Measurements from ENCODE around the gene RBM43. TPM values are rescaled to one million over a fixed set of nuclear protein-coding genes. Genes with fewer than 3 reads are reported as not detected.

Gene RBM43
- total and polyA plus RNA-seq, 9 of the 15 experiments (the other 6 are each of a cell fraction or from before 2014, with no cell fraction given), result 1.3 to 6.9 (median 3.8) TPM

GRCh38 chr2:151289972-151290866, 28.6 kb upstream of the RBM43 start (continued):
- TF ChIP-seq, protein P1, sequence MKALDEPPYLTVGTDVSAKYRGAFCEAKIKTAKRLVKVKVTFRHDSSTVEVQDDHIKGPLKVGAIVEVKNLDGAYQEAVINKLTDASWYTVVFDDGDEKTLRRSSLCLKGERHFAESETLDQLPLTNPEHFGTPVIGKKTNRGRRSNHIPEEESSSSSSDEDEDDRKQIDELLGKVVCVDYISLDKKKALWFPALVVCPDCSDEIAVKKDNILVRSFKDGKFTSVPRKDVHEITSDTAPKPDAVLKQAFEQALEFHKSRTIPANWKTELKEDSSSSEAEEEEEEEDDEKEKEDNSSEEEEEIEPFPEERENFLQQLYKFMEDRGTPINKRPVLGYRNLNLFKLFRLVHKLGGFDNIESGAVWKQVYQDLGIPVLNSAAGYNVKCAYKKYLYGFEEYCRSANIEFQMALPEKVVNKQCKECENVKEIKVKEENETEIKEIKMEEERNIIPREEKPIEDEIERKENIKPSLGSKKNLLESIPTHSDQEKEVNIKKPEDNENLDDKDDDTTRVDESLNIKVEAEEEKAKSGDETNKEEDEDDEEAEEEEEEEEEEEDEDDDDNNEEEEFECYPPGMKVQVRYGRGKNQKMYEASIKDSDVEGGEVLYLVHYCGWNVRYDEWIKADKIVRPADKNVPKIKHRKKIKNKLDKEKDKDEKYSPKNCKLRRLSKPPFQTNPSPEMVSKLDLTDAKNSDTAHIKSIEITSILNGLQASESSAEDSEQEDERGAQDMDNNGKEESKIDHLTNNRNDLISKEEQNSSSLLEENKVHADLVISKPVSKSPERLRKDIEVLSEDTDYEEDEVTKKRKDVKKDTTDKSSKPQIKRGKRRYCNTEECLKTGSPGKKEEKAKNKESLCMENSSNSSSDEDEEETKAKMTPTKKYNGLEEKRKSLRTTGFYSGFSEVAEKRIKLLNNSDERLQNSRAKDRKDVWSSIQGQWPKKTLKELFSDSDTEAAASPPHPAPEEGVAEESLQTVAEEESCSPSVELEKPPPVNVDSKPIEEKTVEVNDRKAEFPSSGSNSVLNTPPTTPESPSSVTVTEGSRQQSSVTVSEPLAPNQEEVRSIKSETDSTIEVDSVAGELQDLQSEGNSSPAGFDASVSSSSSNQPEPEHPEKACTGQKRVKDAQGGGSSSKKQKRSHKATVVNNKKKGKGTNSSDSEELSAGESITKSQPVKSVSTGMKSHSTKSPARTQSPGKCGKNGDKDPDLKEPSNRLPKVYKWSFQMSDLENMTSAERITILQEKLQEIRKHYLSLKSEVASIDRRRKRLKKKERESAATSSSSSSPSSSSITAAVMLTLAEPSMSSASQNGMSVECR (CRISPR knock-in tag; IDR thresholded peaks at IDR 0.05), result no peak
- TF ChIP-seq FOSL1 (tag; conservative IDR thresholded peaks at IDR 0.05) (peak; percentile 69), SREBF2 (CRISPR knock-in tag; IDR thresholded peaks at IDR 0.05) (no peak), HDAC6 (IDR thresholded peaks at IDR 0.05; ENCODE audit: low read depth, low read length) (no peak), SMAD4 (CRISPR knock-in tag; conservative IDR thresholded peaks at IDR 0.05) (0 out of 2 replicates have a peak, but pooled peaks have one; percentile 15), GATAD2B (IDR thresholded peaks at IDR 0.05; ENCODE audit: borderline replicate concordance) (0 out of 2 replicates have a peak, but pooled peaks have one; percentile 10), PRMT5 (CRISPR knock-in tag; IDR thresholded peaks at IDR 0.05) (no peak), SRSF3 (IDR thresholded peaks at IDR 0.05; ENCODE audit: insufficient read depth, low read length) (no peak)
- TF ChIP-seq, protein P2, sequence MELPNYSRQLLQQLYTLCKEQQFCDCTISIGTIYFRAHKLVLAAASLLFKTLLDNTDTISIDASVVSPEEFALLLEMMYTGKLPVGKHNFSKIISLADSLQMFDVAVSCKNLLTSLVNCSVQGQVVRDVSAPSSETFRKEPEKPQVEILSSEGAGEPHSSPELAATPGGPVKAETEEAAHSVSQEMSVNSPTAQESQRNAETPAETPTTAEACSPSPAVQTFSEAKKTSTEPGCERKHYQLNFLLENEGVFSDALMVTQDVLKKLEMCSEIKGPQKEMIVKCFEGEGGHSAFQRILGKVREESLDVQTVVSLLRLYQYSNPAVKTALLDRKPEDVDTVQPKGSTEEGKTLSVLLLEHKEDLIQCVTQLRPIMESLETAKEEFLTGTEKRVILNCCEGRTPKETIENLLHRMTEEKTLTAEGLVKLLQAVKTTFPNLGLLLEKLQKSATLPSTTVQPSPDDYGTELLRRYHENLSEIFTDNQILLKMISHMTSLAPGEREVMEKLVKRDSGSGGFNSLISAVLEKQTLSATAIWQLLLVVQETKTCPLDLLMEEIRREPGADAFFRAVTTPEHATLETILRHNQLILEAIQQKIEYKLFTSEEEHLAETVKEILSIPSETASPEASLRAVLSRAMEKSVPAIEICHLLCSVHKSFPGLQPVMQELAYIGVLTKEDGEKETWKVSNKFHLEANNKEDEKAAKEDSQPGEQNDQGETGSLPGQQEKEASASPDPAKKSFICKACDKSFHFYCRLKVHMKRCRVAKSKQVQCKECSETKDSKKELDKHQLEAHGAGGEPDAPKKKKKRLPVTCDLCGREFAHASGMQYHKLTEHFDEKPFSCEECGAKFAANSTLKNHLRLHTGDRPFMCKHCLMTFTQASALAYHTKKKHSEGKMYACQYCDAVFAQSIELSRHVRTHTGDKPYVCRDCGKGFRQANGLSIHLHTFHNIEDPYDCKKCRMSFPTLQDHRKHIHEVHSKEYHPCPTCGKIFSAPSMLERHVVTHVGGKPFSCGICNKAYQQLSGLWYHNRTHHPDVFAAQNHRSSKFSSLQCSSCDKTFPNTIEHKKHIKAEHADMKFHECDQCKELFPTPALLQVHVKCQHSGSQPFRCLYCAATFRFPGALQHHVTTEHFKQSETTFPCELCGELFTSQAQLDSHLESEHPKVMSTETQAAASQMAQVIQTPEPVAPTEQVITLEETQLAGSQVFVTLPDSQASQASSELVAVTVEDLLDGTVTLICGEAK (IDR thresholded peaks at IDR 0.05), result no peak
- TF ChIP-seq, protein P2 (CRISPR knock-in tag; IDR thresholded peaks at IDR 0.05), result no peak
- TF ChIP-seq, protein P3, sequence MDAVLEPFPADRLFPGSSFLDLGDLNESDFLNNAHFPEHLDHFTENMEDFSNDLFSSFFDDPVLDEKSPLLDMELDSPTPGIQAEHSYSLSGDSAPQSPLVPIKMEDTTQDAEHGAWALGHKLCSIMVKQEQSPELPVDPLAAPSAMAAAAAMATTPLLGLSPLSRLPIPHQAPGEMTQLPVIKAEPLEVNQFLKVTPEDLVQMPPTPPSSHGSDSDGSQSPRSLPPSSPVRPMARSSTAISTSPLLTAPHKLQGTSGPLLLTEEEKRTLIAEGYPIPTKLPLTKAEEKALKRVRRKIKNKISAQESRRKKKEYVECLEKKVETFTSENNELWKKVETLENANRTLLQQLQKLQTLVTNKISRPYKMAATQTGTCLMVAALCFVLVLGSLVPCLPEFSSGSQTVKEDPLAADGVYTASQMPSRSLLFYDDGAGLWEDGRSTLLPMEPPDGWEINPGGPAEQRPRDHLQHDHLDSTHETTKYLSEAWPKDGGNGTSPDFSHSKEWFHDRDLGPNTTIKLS (IDR thresholded peaks at IDR 0.05; ENCODE audit: borderline replicate concordance, low read depth), result no peak

Data from K562 (cell line).